ENCODE results near the gene MEAK7.

DNA sequence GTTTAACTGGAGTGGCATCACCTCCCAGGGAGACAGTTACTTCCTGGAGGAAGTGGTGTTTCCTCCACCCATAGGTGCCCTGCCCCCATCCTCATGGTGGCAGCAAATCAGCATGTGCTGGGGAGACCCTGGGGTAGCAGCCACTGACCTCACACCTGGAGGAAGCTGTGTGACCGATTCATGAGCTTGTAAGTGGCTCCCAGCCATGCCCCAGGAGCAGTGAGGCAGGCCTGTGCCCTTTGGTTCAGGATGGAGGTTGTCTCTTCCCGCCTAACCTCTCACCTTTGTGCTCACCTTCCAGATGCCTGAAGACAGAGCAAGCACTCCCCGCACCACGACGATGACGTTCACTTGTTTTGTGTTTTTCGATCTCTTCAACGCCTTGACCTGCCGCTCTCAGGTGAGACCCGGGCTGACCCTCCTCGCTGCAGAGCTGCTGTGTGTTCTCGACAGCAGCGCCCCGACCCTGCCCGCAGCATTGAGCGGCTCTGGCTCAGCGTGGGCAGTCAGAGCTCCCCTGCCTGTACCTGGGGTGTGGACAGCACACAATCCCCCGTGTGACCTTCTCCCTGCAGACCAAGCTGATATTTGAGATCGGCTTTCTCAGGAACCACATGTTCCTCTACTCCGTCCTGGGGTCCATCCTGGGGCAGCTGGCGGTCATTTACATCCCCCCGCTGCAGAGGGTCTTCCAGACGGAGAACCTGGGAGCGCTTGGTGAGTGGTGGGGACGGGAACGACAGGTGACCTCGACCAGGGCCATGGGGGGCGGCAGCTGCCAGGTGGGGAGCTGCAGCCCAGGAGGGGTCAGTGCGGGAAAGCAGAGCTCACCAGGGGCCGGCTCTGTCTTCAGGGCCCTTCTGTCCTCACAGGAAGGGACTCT lies 42.8 kb downstream of the MEAK7 start:
- TF ChIP-seq, protein P1, sequence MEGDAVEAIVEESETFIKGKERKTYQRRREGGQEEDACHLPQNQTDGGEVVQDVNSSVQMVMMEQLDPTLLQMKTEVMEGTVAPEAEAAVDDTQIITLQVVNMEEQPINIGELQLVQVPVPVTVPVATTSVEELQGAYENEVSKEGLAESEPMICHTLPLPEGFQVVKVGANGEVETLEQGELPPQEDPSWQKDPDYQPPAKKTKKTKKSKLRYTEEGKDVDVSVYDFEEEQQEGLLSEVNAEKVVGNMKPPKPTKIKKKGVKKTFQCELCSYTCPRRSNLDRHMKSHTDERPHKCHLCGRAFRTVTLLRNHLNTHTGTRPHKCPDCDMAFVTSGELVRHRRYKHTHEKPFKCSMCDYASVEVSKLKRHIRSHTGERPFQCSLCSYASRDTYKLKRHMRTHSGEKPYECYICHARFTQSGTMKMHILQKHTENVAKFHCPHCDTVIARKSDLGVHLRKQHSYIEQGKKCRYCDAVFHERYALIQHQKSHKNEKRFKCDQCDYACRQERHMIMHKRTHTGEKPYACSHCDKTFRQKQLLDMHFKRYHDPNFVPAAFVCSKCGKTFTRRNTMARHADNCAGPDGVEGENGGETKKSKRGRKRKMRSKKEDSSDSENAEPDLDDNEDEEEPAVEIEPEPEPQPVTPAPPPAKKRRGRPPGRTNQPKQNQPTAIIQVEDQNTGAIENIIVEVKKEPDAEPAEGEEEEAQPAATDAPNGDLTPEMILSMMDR (IDR thresholded peaks at IDR 0.05; ENCODE audit: control extremely low read depth in 1 of 3, insufficient read depth in 1 of 3, low read depth in 1 of 3, low read length in 3 of 3) = no peak
- TF ChIP-seq TAF1 (IDR thresholded peaks at IDR 0.05; ENCODE audit: low read depth, low read length) = no peak
- no peak for TF ChIP-seq SP1 (IDR thresholded peaks at IDR 0.05; ENCODE audit: low read depth, low read length)
- no peak for TF ChIP-seq RXRA (IDR thresholded peaks at IDR 0.05; ENCODE audit: insufficient read depth, low read depth, low read length)
- TF ChIP-seq CEBPB (IDR thresholded peaks at IDR 0.05; ENCODE audit: low read depth, low read length) = no peak
- TF ChIP-seq, protein P2, sequence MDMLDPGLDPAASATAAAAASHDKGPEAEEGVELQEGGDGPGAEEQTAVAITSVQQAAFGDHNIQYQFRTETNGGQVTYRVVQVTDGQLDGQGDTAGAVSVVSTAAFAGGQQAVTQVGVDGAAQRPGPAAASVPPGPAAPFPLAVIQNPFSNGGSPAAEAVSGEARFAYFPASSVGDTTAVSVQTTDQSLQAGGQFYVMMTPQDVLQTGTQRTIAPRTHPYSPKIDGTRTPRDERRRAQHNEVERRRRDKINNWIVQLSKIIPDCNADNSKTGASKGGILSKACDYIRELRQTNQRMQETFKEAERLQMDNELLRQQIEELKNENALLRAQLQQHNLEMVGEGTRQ (IDR thresholded peaks at IDR 0.05; ENCODE audit: low read length) = no peak
- TF ChIP-seq RAD21 (IDR thresholded peaks at IDR 0.05 in 1 of 2, conservative IDR thresholded peaks at IDR 0.05 in 1 of 2; ENCODE audit: low read depth in 2 of 2, low read length in 2 of 2) = no peak
